ENCODE data around the gene GFRA4. TPM values are rescaled to one million over a fixed set of nuclear protein-coding genes. Genes with fewer than 3 reads are reported as not detected.

GFRA4 gene
- total and polyA plus RNA-seq, 2 experiments from 2014 or later: not detected

DNA sequence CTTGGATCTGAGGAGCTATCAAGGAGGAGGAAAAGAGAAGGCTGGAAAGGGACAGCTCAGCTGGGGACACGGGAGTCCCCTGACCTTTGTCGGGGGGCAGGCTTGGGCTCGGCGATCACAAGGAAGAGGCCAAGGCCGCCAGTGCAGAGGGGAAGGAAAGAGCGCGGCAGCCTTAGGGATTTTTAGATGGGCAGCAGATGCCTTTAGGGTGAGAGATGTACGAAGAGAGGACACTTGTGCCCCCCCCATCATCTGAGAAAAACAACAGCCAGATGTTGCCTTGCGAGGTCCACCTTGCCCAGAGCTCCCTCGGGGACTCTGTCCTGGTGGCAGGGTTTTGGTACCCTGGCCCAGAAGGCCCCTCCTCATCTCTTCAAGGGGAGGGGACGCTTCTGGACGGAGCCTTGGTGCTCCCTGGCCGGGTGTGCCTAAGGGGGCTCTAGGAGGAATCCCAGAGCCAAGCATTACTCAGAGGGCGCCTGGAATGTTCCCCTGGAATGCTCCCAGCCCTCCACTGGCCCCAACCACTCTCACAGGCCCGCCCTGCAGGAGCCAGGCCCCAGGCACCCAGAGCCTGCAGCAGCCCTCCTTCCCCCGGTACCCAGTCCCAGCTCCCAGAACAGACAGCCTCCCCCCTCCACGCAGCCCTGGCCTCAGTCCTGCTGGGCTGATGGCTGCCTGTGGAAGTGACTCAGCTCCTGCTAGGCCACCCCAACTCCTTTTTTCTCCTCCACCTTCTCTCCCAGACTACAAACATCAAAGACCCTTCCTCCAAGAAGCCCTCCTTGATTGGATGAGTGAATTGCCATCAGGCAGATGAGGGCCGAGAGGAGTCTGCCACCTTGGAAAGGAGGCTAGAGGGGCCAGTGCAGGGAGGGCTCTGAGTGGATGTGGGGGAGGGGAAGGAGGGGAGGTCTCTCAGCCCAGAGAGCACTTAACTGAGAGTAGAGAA is 16.8 kb upstream of the GFRA4 start:
- no peak overlapping the region for H3K4me3 ChIP-seq
- peak overlapping the region; percentile 90 for H3K4me2 ChIP-seq
- 66% methylated on average over 18 of the region's 18 CpGs for WGBS (ENCODE audit: low lambda C conversion rate, missing lambda C conversion rate)
- H3K27me3 ChIP-seq: peaks cover 18% of the 10 kb centered on the region
- no peaks in the 10 kb centered on the region for H3K9me2 ChIP-seq (replicated peaks; ENCODE audit: insufficient read depth)
- DNase-seq (ENCODE audit: low spot score): peak; percentile 48
- H3K4me1 ChIP-seq (ENCODE audit: insufficient read depth): peaks cover 45% of the 10 kb centered on the region
- H3K79me2 ChIP-seq: no peaks in the 10 kb centered on the region
- H3K27ac ChIP-seq: peak overlapping the region; percentile 70
- no peaks in the 10 kb centered on the region for H3K36me3 ChIP-seq (replicated peaks; ENCODE audit: insufficient read depth, low read depth)
- H4K20me1 ChIP-seq (ENCODE audit: insufficient read depth, poor library complexity, severe bottlenecking): no peaks in the 10 kb centered on the region
- TF ChIP-seq, protein P1, sequence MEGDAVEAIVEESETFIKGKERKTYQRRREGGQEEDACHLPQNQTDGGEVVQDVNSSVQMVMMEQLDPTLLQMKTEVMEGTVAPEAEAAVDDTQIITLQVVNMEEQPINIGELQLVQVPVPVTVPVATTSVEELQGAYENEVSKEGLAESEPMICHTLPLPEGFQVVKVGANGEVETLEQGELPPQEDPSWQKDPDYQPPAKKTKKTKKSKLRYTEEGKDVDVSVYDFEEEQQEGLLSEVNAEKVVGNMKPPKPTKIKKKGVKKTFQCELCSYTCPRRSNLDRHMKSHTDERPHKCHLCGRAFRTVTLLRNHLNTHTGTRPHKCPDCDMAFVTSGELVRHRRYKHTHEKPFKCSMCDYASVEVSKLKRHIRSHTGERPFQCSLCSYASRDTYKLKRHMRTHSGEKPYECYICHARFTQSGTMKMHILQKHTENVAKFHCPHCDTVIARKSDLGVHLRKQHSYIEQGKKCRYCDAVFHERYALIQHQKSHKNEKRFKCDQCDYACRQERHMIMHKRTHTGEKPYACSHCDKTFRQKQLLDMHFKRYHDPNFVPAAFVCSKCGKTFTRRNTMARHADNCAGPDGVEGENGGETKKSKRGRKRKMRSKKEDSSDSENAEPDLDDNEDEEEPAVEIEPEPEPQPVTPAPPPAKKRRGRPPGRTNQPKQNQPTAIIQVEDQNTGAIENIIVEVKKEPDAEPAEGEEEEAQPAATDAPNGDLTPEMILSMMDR (IDR thresholded peaks at IDR 0.05; ENCODE audit: poor library complexity): no peak
- H2AFZ ChIP-seq: no peak overlapping the region
- H3K9me3 ChIP-seq (ENCODE audit: low read depth): no peaks in the 10 kb centered on the region

DNA sequence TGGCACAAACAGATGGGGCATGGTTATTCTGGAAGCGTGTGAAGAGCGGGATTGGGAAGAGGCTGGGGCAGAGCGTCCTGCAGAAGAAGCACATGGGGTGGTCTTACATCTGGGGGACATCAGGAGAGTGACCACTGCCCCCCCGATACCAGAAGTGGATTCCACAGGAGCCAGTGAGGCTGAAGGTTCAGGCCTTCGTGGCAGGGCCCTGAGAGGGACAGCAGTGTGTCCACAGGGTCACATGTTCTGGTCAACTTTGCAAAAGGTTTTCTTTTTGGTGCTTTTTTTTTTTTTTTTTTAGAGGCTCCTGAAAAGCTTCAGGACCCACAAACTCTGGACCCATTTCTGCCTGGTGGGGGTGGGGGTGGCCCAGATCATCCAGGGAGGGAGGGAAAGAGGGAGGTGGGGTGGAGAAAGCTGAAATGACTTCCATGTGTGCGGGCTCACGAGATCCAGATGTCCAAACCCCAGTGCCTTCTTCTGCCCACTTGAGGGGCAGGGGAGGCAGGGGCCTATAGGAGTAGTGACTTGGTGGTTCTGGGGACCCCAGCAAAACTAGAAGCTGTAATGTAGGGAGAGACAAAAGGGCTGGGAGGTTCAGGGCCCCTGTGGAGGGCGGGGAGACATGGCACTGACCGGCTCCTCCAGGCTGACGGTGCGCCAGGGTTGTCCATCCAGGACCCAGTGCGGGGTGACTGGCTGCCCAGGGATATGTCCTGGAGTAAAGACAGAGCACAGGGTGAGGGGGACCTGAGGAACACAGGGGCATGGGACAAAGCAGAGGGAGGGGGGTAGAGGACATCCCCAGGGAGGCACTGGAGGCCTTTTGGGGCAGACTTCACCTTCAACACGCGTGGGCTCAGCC is 15.9 kb upstream of the GFRA4 start:
- Histone ChIP-seq H3K4me1 (ENCODE audit: insufficient read depth) (peaks cover 45% of the 10 kb centered on the region), H3K4me3 (no peak overlapping the region)

DNA sequence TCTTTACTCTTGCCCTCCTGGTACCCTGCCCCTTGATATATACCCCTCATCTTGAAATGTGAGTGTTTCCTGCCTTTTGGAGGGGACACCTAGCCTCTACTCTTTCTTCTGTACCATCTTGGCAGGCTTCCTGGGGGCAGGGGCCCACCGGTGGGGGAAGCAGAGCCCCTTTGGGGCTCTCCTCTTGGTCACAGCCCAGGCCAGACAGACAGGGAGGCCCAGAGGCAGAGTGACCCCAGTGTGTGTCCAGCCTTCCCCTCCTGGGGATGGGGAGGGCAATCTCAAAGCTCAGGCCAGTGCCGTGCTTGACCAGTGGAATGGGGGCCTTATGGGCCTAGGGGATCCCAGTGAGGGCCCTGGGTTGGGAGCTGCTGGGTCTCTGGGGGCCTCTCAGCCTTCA is 15.0 kb upstream of the GFRA4 start:
- Histone ChIP-seq H3K27ac (peak overlapping the region; percentile 72), H3K79me2 (no peaks in the 10 kb centered on the region), H2AFZ (no peak overlapping the region), H3K4me2 (peak overlapping the region; percentile 33), H3K4me3 (no peak overlapping the region), H4K20me1 (ENCODE audit: insufficient read depth, poor library complexity, severe bottlenecking) (no peaks in the 10 kb centered on the region), H3K4me1 (ENCODE audit: insufficient read depth) (peaks cover 45% of the 10 kb centered on the region), H3K36me3 (replicated peaks; ENCODE audit: insufficient read depth, low read depth) (no peaks in the 10 kb centered on the region), H3K9me2 (replicated peaks; ENCODE audit: insufficient read depth) (no peaks in the 10 kb centered on the region), H3K9me3 (ENCODE audit: low read depth) (no peaks in the 10 kb centered on the region), H3K27me3 (peaks cover 26% of the 10 kb centered on the region)
- no peak for DNase-seq (ENCODE audit: low spot score)
- WGBS (ENCODE audit: low lambda C conversion rate, missing lambda C conversion rate): 79% methylated on average over 2 of the region's 2 CpGs
- TF ChIP-seq EZH2 (IDR thresholded peaks at IDR 0.05; ENCODE audit: borderline replicate concordance) (no peak), EZH2phosphoT487 (IDR thresholded peaks at IDR 0.05; ENCODE audit: low read depth, severe bottlenecking, unreplicated experiment) (no peak)
- TF ChIP-seq, protein P1 (IDR thresholded peaks at IDR 0.05; ENCODE audit: poor library complexity): no peak

More for the DNA sequence above, 15.9 kb upstream of the GFRA4 start:
- 79% methylated on average over 8 of the region's 14 CpGs for WGBS (ENCODE audit: low lambda C conversion rate, missing lambda C conversion rate)
- Histone ChIP-seq H3K79me2 (no peaks in the 10 kb centered on the region), H2AFZ (no peak overlapping the region), H3K4me2 (peak overlapping the region; percentile 90), H3K27me3 (peaks cover 26% of the 10 kb centered on the region), H3K27ac (peak overlapping the region; percentile 72), H3K9me3 (ENCODE audit: low read depth) (no peaks in the 10 kb centered on the region), H3K36me3 (replicated peaks; ENCODE audit: insufficient read depth, low read depth) (no peaks in the 10 kb centered on the region), H4K20me1 (ENCODE audit: insufficient read depth, poor library complexity, severe bottlenecking) (no peaks in the 10 kb centered on the region), H3K9me2 (replicated peaks; ENCODE audit: insufficient read depth) (no peaks in the 10 kb centered on the region)
- TF ChIP-seq EZH2 (IDR thresholded peaks at IDR 0.05; ENCODE audit: borderline replicate concordance) (no peak), EZH2phosphoT487 (IDR thresholded peaks at IDR 0.05; ENCODE audit: low read depth, severe bottlenecking, unreplicated experiment) (no peak)
- TF ChIP-seq, protein P1 (IDR thresholded peaks at IDR 0.05; ENCODE audit: poor library complexity): no peak
- no peak for DNase-seq (ENCODE audit: low spot score)
